GM19395 (cell line): ENCODE measurements around the gene ATG14.
"Not testable (repeated sequence)": the region's sequence is repeated elsewhere in the genome, so short reads cannot be mapped to it uniquely, and the experiment has no call there.

Experiments used
- ATAC-seq: cut with Tn5 transposase; IDR thresholded peaks from one replicate; pipeline ENCODE4 v1.9.1; 2021; ENCODE audit warnings: mild to moderate bottlenecking, moderate library complexity; ENCODE audit not compliant: unreplicated experiment

Gene ATG14

DNA sequence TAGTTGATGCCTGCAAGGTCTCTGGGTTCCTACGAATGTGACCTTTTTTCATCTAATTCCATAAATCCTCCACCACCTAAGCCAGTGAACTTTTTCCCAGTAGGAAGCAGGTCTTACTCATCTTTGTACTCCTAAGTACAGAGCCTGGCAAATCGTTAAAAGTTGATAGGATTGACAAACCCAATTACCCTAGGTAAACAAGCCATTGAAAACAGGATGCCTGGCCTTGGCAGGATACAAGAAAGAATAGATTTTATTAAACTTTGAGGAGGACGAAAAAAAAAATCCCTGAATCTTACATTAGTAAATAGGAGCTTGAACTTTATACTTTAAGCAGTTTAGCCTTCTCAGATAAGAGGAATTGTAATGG lies 23.2 kb upstream of the ATG14 start:
- no peak for ATAC-seq

DNA sequence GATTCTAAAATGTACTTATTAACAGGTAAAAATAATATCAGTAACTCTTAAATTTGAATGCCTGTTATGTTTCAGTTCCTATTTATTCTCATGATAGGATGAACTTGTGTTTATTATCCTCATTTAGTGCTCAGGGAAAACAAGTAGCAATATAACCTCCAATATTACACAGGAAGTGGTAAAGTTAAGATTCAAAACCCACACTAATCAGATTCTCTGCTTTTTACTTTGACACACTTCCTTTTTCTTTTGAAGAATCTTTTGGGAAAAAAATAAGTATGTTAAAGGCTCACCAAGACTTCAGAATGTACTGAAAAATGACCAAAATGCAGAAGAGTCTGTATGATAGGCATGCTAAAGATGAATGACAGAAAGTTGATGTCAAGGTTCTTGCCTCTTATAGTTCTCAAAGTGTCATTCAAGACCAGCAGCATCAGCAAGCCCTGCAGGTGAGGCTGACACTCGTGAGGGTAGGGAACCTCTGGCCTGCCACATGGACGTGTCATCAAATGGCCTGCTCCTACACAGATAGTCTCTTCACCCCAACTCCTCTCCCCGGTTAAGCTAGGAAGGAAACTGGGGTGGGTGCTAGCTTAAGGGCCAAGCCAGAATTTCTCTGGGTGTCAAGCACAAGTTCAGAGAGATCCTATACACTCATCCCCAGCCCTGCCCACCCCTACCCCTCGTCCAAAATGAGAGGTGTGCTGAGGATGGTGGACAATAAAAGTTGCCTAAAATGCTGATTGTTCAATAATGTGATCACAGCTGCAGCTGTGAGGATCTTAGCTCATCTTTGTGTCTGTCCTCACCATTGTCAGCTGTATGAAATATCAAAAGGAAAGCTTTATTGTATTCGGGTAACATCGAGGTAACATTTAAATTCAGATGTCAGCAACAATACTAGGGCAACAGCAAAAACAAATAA lies 22.5 kb upstream of the ATG14 start:
- ATAC-seq: no peak

DNA sequence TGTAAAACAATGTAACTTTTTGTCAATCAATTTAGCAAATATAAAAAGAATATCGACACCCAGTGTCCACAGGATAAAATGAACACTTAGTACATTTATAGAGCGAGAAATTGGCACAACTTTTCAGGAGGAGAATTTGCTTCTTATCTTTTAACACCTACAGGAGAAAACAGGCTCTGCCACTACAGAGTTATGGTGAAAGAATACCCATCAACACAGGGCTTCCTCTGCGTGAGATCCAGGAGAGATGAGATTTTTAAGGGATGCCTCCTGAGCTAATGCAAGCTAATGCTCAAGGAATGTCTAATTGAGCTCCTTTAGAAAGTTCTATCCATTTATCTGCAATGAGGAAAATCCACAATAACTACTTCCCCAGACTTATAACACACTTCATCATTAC lies 21.0 kb upstream of the ATG14 start:
- no peak for ATAC-seq

DNA sequence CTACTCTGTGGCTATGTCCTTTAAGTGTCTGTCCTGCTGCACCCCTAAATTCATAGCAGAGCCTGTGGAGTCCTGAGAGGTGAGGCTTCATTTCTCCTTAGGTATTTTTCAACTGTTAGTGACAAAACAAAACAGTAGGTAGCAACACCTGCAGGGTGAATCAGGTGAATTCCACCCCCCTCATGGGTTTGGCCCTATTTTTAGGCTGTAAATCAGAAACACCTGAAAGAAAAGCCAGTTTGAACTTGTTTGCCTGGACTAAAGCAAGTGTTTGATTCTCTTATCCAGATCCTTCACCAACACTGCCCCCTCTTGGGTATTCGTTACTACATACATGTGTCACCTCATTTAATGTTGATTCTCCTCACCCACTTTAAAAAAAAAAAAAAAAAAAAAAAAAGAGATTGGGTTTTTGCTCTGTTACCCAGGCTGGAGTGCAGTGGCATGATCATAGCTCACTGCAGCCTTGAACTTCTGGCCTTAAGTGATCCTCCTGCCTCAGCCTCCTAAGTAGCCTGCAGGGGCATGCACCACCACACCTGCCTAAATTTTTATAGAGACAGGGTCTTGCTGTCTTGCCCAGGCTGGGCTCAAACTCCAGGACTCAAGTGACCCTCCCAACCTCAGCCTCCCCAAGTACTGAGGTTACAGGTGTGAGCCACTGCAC lies 18.5 kb upstream of the ATG14 start:
- no peak for ATAC-seq

DNA sequence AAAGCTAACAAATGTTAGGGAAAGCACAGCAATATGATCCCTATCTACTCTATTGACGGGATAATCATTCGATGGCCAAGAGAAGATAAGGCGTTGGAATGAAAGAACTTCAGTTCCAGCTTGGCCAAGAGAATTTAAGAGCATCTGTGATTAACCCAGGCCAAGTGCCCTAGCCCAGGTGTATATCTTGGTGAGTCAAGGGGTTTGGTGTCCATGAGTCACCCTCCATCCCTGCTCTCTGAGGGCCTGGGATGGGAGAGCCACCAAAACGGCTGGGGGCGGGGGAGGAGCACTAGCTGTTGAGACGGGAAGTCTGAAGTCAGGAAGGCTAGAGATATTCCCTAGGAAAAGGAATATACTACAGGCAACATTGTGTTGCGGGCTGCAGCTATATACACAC lies 15.8 kb upstream of the ATG14 start:
- ATAC-seq: no peak

DNA sequence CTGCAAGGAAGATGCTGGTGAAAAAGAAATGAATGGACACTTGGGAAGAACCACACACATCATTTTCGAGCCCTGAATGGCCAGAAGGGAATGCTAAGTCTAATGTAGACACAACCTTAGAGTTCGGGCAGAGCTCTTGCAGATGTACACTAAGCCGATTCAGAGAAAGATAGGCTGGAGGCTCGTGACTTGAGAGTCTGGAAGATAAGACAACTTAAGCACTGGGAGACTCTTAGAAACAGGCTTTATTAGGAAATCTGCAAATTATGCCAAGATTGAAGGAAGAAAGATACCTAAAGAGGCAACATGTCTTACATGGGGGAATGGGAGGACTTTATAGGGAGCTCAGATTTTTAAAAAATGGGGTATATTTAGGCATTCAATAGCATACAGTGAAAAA lies 15.3 kb upstream of the ATG14 start:
- ATAC-seq: no peak

DNA sequence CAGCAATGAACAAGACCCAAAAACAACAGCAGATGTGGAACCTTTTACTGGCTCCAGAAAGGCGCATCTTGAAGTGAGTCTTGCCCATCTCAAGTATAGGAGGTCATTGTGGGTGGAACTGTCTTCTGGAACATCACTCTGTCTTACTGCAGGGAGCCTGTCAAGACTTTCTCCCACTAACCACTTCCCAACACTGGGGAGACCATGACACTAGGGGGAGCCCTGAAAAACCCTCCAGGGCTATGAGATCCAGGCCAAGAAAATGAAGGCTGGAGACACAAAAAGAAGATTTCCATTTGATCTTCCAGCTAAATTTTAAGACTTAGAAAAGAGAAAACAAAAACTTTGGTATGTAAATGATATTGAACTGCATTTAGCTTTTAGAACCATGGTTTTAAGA lies 13.5 kb upstream of the ATG14 start:
- ATAC-seq: no peak

DNA sequence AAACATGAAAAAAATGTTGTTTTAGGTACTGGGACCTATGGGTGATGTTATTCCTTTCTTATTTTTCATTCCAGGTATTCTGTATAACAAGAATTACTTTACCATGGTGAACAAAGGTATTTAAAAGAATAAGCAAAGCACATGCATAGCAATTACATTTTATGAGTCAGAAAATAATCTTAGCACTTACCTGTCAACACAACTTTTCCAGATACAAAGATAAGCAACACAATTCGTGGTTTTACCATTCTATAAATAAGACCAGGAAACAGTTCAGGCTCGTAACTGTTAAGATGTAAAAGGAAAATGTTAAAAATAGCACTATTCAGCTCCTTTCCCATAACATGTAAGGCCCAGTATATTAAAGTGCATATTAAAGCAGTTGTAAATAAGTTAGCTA lies 12.3 kb upstream of the ATG14 start:
- no peak for ATAC-seq

DNA sequence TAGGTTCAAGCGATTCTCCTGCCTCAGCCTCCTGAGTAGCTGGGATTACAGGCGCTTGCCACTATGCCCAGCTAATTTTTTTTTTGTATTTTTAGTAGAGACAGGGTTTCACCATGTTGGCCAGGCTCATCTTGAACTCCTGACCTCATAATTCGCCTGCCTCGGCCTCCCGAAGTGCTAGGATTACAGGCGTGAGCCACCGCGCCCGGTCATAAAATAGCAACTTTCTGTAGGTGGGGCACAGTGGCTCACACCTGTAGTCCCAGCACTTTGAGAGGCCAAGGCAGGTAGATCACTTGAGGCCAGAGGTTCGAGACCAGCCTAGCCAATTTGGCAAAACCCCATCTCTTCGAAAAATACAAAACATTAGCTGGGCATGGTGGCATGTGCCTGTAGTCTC lies 10.7 kb upstream of the ATG14 start:
- not testable (repeated sequence) for ATAC-seq

DNA sequence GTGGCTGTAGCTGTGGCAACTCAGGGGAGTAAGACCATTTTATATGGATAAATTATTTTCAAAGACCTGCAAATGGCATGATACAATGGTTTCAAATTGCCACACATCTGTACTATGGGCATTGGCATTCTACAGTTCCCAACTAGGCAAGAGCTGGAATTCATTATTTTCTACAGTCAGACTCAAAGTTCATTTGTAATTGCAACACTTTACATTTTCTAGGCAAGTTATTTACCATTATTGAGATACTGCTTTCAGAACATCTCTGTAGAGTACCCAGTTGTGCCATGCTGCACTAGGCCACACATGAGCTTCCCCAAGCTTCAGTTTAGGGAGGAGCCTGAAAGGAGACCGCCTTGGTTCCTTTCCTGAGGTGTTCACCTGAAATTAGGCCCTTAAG lies 8.0 kb upstream of the ATG14 start:
- no peak for ATAC-seq

DNA sequence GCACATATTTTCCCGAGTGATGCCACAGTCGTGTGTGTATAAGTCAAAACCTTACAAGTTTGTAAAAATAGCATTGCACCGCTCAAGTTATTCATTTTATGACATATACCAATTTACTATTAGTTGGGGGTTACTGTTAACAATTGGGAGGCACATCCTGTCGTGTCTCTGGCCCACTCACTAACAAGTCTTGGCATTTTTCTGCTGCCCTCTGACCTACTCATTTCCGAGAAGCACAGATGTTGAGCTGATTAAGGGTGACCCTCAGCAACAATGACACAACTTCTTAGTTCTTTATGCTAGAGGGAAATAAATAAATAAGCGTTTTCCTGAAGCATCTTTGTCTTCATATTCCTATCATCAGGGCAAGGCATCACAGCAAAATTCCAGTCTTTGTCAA lies 6.8 kb upstream of the ATG14 start:
- ATAC-seq: no peak

DNA sequence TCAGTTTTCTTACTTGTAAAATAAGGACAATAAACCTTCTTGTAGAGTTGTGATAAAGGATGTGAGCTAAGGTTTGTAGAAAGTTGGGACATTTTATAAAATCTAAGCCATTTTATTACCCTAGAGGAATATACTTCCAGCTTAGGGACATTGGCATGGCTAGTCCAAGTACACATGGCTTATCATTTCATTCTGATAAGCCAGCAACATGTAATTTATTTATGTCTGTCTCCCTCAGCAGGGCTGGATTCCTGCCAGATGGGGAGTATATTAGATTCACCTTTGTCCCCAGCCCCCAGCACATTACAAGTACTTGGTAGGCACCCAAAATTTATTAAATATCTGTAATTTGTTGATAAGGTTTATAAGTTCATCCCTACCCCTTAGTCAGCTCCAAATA lies 6.3 kb upstream of the ATG14 start:
- no peak for ATAC-seq

DNA sequence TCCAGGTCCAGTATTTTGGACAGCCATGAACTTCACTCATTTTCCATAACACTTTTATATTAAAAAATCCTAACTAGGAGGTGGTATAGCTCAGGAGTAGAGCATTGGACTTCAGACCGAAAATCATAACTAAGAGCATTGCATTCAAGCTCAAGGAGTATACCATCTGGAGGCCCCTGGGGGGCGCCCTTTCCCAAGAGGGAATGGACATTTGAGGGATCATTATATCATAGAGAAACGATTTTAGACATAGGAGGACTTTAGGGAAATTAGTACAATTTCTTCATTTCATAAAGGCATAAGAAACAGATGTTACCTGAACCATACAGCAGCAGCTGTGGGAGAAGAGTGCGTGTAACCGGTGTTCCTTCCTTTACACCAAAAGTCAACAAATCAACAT lies 5.2 kb upstream of the ATG14 start:
- no peak for ATAC-seq

DNA sequence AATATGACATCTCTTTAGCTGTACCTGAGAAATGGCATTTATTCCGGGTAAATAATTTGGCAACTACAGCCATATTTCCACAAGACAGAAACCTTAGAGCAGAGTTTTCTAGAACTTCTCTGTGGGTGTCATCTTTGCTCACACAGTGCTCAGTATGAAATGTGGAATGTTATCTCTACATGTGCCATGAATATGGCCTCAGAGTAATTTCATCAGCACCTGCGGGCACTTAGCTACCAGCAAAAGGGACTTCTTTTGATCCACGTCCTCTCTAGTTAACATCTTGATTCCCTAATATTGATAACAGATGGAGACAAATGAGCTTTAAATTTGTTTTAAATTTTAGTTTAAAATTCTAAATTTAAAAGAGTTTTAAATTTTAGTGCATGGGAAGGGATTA lies 2.9 kb upstream of the ATG14 start:
- no peak for ATAC-seq

DNA sequence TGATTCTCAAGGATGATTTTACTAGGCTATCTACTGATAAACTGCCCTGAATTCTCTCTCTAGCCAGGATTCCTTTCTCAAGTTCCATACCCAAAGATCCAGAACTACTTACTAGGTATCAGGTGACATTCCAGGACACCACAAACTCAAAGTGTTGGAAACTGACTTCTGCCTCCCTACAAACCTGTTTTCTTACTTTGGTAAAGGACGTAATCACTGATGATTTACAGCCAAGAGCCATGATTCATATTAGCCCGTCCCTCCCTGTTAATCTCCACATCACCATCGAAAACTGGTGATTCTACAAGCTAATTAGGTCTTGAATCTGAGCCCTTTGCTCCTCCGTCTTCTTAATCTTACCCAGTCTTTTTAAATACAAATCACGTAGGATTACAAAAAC lies 1.0 kb upstream of the ATG14 start:
- no peak for ATAC-seq

DNA sequence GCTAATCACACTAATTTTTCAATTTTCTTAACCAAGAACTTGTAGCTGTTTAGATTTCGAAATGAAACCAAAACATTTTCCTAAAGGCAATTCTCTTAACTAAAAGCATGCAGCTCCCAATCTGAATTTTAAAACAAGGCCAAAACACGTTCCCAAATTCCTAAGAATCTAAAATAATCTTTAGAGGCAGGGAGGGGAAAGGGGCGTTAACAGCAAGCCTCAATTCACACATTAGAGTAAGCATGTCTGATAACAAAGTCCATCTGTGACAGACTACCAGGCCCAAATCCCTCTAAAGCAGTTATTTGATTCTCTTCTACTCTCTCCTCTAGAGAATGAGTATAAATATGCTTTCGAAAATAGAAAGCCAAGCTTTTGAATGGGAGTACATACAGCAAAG lies 754 bp downstream of the ATG14 start:
- ATAC-seq: no peak

DNA sequence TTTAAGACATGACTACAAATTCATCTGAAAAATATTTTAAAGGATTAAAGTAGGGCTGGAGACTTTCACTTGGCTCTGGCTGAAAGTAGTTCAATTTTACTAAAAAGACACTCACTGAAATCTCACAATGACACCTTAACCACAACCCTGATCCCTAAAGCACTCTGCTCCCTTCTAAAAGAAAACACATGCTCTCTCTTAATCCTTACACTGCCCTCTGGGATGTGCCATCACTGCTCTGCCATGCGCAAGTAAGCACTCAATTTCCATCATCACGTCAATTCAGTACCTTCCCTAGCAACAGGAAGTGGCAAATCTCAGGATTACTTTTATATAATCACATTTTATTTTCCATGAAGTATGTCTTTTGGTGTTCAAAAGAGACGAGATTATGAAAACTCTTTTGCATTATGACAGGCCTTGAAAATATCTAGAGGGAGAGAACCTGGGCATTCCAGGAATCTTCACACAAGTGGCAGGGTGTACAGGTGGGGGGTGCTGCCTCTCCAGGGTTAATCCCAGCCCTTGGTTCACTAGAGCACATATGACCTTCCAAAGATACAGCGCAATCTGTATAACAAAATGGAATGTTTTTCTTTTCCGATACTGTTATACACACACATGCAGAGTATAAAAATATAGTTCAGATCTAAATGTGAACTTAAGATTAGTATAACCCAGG lies 7.3 kb downstream of the ATG14 start:
- no peak for ATAC-seq

DNA sequence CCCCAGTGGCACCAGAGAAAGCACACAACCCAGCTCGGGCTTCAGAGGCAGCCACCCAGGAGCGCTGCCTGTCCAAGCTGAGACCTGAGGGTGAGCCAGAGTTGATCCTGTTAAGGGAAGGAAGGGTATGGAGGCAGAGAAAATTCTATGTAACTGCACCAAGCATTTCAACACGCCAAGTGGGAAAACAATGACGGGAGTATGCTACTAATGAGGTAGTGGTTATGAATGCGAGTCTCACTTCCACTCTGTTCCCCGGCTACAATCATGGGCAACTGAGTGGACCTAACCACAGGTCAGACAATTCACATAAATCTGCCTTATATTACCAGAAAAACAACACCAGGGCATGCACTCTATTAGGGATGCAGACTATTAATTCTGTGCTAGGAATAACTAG lies 9.9 kb downstream of the ATG14 start:
- ATAC-seq: no peak

DNA sequence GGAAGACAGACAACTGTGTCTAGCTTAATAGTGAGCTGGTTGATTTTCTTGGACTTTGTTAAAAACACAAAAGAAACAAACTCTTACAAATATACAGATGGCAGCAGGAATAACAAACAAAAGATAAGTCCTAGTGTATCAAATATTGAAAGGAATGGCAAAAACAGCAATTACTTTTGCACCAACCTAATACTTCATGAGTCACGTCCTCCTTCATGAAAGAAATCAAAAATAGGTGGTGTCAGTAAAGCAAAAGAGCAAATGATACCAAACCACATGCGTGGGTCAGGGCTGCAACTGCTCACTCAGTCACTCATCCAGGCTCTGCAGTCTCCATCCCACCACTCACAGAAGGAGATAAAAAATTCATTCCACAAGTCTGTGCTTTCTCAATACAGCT lies 11.8 kb downstream of the ATG14 start:
- ATAC-seq: no peak

DNA sequence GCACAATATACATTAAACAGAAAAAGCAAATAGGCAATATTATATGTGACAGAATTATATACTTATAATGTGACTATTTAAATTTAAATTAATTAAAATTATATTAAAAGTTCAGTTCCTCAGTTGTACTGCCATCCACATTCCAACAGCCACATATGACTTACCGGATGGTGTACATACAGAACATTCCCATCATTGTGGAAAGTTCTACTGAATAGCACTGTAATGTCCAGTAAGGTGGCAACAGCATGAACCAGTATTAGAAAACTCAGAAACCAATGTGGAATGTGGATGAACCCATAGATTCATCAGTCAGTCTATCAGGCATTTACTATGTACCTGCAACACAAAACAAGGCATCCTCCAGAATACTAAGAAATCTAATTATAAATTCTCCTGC lies 12.4 kb downstream of the ATG14 start:
- no peak for ATAC-seq

DNA sequence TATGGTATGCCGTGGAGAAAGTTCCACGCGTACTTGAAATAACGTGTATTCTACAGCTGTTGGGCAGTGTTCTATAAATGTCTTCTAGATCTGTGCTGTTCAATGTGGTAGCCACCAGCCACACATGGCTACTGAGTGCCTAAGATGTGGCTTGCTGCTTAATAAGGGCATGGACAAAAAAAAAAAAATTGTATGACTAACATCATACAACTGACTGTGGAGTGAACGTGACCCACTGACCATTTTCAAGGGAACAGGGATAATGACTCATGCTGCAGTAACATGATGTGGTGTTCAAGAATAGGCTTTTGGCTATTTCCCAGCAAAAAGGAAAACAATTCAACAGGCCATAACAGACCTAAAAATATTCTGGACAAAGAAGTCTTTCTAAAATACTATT lies 13.0 kb downstream of the ATG14 start:
- ATAC-seq: no peak

DNA sequence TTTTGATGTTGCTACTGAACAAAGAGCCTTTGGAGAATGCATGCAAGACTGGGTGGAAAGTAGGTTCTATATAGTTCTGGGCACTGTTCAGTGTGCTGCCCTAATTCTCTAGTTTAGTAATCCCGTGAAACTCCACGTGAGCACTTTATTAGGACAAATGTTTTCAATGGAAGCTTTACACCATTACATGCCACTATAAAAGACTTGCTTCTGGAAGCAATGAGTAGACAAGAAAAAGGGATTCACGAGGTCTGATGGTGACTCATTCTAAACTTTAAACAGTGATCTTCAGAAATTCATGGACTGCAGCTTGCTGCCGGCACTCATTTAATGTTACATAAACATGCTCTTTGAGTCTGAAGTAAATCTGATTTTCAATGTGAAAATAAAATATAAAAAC lies 22.3 kb downstream of the ATG14 start:
- ATAC-seq: no peak
